Thoracic aorta (tissue), 2 donors: ENCODE results near the gene LIN9. TPM values are rescaled to one million over a fixed set of nuclear protein-coding genes. Genes with fewer than 3 reads are reported as not detected.

Experiments used
- ATAC-seq: fragments of 150-250 bp; one replicate; pipeline ENCODE4 v1.8.0; 2017; ENCODE audit warnings: low read depth; ENCODE audit not compliant: insufficient number of reproducible peaks, low FRiP score
- DNase-seq: peaks from one replicate; pipeline ENCODE4 v3.0.0-alpha.2; 2020; ENCODE audit warnings: low spot score
- H3K27ac ChIP-seq, 2 donors: fragments of 200-600 bp; sonication (generic); 1 replicate in 1 of 2; 2 replicates in 1 of 2; pipeline ENCODE4 v1.5.1; 2016; ENCODE audit warnings: mild to moderate bottlenecking in 2 of 2, moderate library complexity in 2 of 2
- H3K27me3 ChIP-seq: fragments of 200-600 bp; sonication (generic); replicated peaks from 2 replicates; pipeline ENCODE4 v1.6.0; 2016; ENCODE audit warnings: mild to moderate bottlenecking; ENCODE audit not compliant: insufficient read depth
- H3K36me3 ChIP-seq: fragments of 200-600 bp; sonication (generic); one replicate; pipeline ENCODE4 v1.5.1; 2016
- H3K4me1 ChIP-seq, 2 donors: fragments of 200-600 bp; sonication (generic); 1 replicate in 1 of 2; 2 replicates in 1 of 2; pipeline versions ENCODE4 v1.5.1 to v1.6.0; 2016; ENCODE audit warnings: low read depth in 2 of 2, mild to moderate bottlenecking in 1 of 2; ENCODE audit not compliant: control insufficient read depth in 1 of 2
- H3K4me3 ChIP-seq: fragments of 200-600 bp; sonication (generic); 2 replicates; pipeline ENCODE4 v1.5.1; 2016; ENCODE audit warnings: mild to moderate bottlenecking
- H3K9me3 ChIP-seq: fragments of 200-600 bp; sonication (generic); 2 replicates; pipeline ENCODE4 v1.5.1; 2016
- CTCF ChIP-seq: fragments of 200-600 bp; sonication (generic); IDR thresholded peaks from one replicate; pipeline ENCODE4 v1.5.1; 2019; ENCODE audit warnings: antibody characterized with exemption
- total RNA-seq, 2 donors: library from RNA; depleted of rRNA; stranded (reverse); fragments of >200 nt; gene quantifications; one replicate each; pipeline versions ENCODE4 v1.1.0 to v1.2.3, GENCODE V29; 2016

Gene LIN9
- total RNA-seq, 2 donors from 2014 or later: 1.3 to 1.6 TPM

- H3K9me3 ChIP-seq: no peaks in the 10 kb centered on the region
- ATAC-seq: no peak
These were observed 2.4 kb upstream of the LIN9 start for GRCh38 chr1:226311376-226311775.

GRCh38 chr1:226310637-226311195 lies 1.8 kb upstream of the LIN9 start:
- no peaks in the 10 kb centered on the region for H3K9me3 ChIP-seq
- no peak for TF ChIP-seq CTCF
- DNase-seq (no peak), ATAC-seq (no peak)
- H3K4me3 ChIP-seq: no peak overlapping the region
- H3K27me3 ChIP-seq: no peaks in the 10 kb centered on the region
- peaks cover 3 to 20% of the 10 kb centered on the region in 2 donors for H3K4me1 ChIP-seq
- H3K27ac ChIP-seq: no peak overlapping the region
- no peaks in the 10 kb centered on the region for H3K36me3 ChIP-seq

More at GRCh38 chr1:226311376-226311775, 2.4 kb upstream of the LIN9 start:
- Histone ChIP-seq H3K4me3 (no peak overlapping the region), H3K4me1 (peaks cover 3 to 20% of the 10 kb centered on the region in 2 donors), H3K27me3 (no peaks in the 10 kb centered on the region), H3K27ac (no peak overlapping the region), H3K36me3 (no peaks in the 10 kb centered on the region)
- no peak for DNase-seq
- TF ChIP-seq CTCF: no peak

GRCh38 chr1:226310245-226310540 lies 1.2 kb upstream of the LIN9 start:
- TF ChIP-seq CTCF: no peak
- Histone ChIP-seq H3K4me1 (peaks cover 3 to 20% of the 10 kb centered on the region in 2 donors), H3K27ac (peak overlapping the region in 1 of 2 donors; percentile 28), H3K36me3 (no peaks in the 10 kb centered on the region), H3K4me3 (peak overlapping the region; percentile 99), H3K27me3 (no peaks in the 10 kb centered on the region), H3K9me3 (no peaks in the 10 kb centered on the region)
- ATAC-seq (no peak), DNase-seq (no peak)

- H3K4me3 ChIP-seq: peak overlapping the region; percentile 99
- H3K27me3 ChIP-seq: no peaks in the 10 kb centered on the region
- TF ChIP-seq CTCF: peak; percentile 23
- no peaks in the 10 kb centered on the region for H3K36me3 ChIP-seq
- no peak for ATAC-seq
- peak overlapping the region; percentile 28 to 54 for H3K27ac ChIP-seq
- no peaks in the 10 kb centered on the region for H3K9me3 ChIP-seq
- DNase-seq: no peak
- H3K4me1 ChIP-seq: peaks cover 3 to 20% of the 10 kb centered on the region in 2 donors
These were observed 657 bp upstream of the LIN9 start for GRCh38 chr1:226309398-226310244.

GRCh38 chr1:226308166-226308722 lies 720 bp downstream of the LIN9 start:
- TF ChIP-seq CTCF: no peak
- peaks cover 3 to 20% of the 10 kb centered on the region in 2 donors for H3K4me1 ChIP-seq
- ATAC-seq (no peak), DNase-seq (no peak)
- peak overlapping the region; percentile 99 for H3K4me3 ChIP-seq
- H3K27ac ChIP-seq: peak overlapping the region; percentile 54 to 60
- H3K36me3 ChIP-seq: no peaks in the 10 kb centered on the region
- no peaks in the 10 kb centered on the region for H3K9me3 ChIP-seq
- no peaks in the 10 kb centered on the region for H3K27me3 ChIP-seq
